Measurements from ENCODE around the gene CCDC85A.

GRCh38 chr2:56211048-56211447, 27.3 kb downstream of the CCDC85A start:
- TF ChIP-seq CTCF (IDR thresholded peaks at IDR 0.05; ENCODE audit: low read length): no peak
- no peak for TF ChIP-seq EZH2phosphoT487 (IDR thresholded peaks at IDR 0.05; ENCODE audit: low read length)

Measured in MM.1S (cell line).